ENCODE data around the gene GARS1.
A peak's percentile ranks its signal among the peaks of the same experiment; 100 is the strongest.

The GARS1 gene

DNA sequence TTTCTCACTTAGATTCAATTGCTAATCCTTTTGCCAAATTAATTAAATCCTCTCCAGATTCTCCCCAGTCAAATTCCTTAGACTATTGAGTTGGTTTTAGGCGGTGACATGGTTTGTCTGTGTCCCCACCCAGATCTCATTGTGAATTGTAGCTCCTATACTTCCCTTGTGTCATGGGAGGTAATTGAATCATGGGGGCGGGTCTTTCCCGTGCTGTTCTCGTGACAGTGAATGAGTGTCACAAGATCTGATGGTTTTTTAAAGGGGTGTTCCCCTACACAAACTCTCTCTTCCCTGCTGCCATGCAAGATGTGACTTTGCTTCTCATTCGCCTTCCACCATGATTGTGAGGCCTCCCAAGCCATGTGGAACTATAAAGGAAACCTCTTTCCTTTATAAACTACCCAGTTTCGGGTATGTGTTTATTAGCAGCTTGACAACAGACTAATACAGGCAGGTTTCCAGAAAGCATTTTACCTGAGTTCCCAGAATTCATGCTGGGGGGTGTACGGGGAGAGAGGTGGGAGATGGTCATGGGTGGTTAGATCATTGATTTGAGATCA, 44.7 kb upstream of the GARS1 start:
- H3K27ac ChIP-seq (ENCODE audit: extremely low read depth, low read depth, low read length) = no peak overlapping the region
- CTCF ChIA-PET = interaction anchor here (0.7 to 9.3 kb wide), 13 partner anchors 14 to 276 kb away, joined by 3 to 167 read pairs (median 4); no protein-coding TSS in a partner anchor
- POLR2A ChIA-PET = no interaction called here

DNA sequence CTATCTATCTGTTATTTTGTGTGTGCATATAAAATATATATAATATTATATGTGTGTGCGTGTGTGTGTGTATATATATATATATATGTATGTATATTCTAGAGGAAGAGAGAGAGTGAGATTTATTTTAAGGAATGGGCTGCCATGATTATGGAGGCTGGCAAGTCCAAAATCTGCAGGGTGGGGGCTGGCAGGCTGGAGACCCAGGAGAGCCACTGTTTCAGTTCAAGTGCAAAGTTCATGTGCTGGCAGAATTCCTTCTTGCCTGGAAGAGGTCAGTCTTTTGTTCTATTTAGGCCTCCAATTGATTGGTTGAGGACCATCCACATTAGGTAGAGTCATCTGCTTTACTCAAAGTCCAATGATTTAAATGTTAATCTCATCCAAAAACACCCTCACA, 42.3 kb upstream of the GARS1 start:
- Histone ChIP-seq H3K27ac (ENCODE audit: extremely low read depth, low read depth, low read length) (no peak overlapping the region), H3K4me3 (ENCODE audit: low read depth, low read length) (no peak overlapping the region), H3K4me1 (ENCODE audit: control insufficient read depth, insufficient read depth, low read length) (peaks cover 9% of the 10 kb centered on the region; the same call in 1 of the 2 replicates), H3K9me3 (ENCODE audit: control insufficient read depth, insufficient read depth, low read depth, low read length) (no peaks in the 10 kb centered on the region), H3K36me3 (ENCODE audit: control insufficient read depth in 2 of 2, insufficient read depth in 1 of 2, low read length in 2 of 2) (no peaks in the 10 kb centered on the region)
- ChIA-PET POLR2A (no interaction called here), CTCF (interaction anchor here (1.0 to 9.3 kb wide), 2 partner anchors 11 to 74 kb away, joined by 3 to 167 read pairs; partner anchors contain the start of gene NOD1)
- TF ChIP-seq KLF7 (tag by site-specific recombination; IDR thresholded peaks at IDR 0.05; ENCODE audit: borderline replicate concordance) (no peak), PRDM1 (tag by site-specific recombination; IDR thresholded peaks at IDR 0.05) (no peak), ZNF529 (tag by site-specific recombination; IDR thresholded peaks at IDR 0.05; ENCODE audit: insufficient replicate concordance) (no peak), ZNF561 (tag by site-specific recombination; IDR thresholded peaks at IDR 0.05; ENCODE audit: borderline replicate concordance) (no peak), ZNF184 (tag by site-specific recombination; IDR thresholded peaks at IDR 0.05) (no peak), REPIN1 (tag by site-specific recombination; IDR thresholded peaks at IDR 0.05; ENCODE audit: low read depth) (no peak), FEZF1 (tag by site-specific recombination; IDR thresholded peaks at IDR 0.05) (no peak), ZNF549 (tag by site-specific recombination; IDR thresholded peaks at IDR 0.05) (no peak), MZF1 (tag by site-specific recombination; IDR thresholded peaks at IDR 0.05; ENCODE audit: borderline replicate concordance) (no peak), GLIS2 (tag by site-specific recombination; IDR thresholded peaks at IDR 0.05) (no peak), ZNF112 (tag by site-specific recombination; IDR thresholded peaks at IDR 0.05) (no peak), ZNF19 (tag by site-specific recombination; IDR thresholded peaks at IDR 0.05; ENCODE audit: low read depth) (no peak), ZNF292 (tag by site-specific recombination; IDR thresholded peaks at IDR 0.05; ENCODE audit: borderline replicate concordance, low read depth) (no peak), BCL11A (tag by site-specific recombination; IDR thresholded peaks at IDR 0.05; ENCODE audit: low read depth) (no peak)
- TF ChIP-seq, protein P1, sequence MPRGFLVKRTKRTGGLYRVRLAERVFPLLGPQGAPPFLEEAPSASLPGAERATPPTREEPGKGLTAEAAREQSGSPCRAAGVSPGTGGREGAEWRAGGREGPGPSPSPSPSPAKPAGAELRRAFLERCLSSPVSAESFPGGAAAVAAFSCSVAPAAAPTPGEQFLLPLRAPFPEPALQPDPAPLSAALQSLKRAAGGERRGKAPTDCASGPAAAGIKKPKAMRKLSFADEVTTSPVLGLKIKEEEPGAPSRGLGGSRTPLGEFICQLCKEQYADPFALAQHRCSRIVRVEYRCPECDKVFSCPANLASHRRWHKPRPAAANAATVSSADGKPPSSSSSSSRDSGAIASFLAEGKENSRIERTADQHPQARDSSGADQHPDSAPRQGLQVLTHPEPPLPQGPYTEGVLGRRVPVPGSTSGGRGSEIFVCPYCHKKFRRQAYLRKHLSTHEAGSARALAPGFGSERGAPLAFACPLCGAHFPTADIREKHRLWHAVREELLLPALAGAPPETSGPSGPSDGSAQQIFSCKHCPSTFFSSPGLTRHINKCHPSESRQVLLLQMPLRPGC (tag by site-specific recombination; IDR thresholded peaks at IDR 0.05) = no peak
- TF ChIP-seq, protein P2, sequence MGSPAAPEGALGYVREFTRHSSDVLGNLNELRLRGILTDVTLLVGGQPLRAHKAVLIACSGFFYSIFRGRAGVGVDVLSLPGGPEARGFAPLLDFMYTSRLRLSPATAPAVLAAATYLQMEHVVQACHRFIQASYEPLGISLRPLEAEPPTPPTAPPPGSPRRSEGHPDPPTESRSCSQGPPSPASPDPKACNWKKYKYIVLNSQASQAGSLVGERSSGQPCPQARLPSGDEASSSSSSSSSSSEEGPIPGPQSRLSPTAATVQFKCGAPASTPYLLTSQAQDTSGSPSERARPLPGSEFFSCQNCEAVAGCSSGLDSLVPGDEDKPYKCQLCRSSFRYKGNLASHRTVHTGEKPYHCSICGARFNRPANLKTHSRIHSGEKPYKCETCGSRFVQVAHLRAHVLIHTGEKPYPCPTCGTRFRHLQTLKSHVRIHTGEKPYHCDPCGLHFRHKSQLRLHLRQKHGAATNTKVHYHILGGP (tag by site-specific recombination; IDR thresholded peaks at IDR 0.05) = no peak
- TF ChIP-seq, protein P3, sequence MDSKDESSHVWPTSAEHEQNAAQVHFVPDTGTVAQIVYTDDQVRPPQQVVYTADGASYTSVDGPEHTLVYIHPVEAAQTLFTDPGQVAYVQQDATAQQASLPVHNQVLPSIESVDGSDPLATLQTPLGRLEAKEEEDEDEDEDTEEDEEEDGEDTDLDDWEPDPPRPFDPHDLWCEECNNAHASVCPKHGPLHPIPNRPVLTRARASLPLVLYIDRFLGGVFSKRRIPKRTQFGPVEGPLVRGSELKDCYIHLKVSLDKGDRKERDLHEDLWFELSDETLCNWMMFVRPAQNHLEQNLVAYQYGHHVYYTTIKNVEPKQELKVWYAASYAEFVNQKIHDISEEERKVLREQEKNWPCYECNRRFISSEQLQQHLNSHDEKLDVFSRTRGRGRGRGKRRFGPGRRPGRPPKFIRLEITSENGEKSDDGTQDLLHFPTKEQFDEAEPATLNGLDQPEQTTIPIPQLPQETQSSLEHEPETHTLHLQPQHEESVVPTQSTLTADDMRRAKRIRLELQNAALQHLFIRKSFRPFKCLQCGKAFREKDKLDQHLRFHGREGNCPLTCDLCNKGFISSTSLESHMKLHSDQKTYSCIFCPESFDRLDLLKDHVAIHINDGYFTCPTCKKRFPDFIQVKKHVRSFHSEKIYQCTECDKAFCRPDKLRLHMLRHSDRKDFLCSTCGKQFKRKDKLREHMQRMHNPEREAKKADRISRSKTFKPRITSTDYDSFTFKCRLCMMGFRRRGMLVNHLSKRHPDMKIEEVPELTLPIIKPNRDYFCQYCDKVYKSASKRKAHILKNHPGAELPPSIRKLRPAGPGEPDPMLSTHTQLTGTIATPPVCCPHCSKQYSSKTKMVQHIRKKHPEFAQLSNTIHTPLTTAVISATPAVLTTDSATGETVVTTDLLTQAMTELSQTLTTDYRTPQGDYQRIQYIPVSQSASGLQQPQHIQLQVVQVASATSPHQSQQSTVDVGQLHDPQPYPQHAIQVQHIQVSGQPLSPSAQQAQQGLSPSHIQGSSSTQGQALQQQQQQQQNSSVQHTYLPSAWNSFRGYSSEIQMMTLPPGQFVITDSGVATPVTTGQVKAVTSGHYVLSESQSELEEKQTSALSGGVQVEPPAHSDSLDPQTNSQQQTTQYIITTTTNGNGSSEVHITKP (tag by site-specific recombination; IDR thresholded peaks at IDR 0.05) = no peak

More for the DNA sequence above, 44.7 kb upstream of the GARS1 start:
- Histone ChIP-seq H3K9me3 (ENCODE audit: control insufficient read depth, insufficient read depth, low read depth, low read length) (no peaks in the 10 kb centered on the region), H3K4me3 (ENCODE audit: low read depth, low read length) (no peak overlapping the region), H3K36me3 (ENCODE audit: control insufficient read depth in 2 of 2, insufficient read depth in 1 of 2, low read length in 2 of 2) (no peaks in the 10 kb centered on the region), H3K4me1 (ENCODE audit: control insufficient read depth, insufficient read depth, low read length) (peaks cover 8% of the 10 kb centered on the region; the same call in 1 of the 2 replicates)
- peak; percentile 38; the same call in 1 of the 2 replicates for TF ChIP-seq KLF1 (tag by site-specific recombination; IDR thresholded peaks at IDR 0.05)
- TF ChIP-seq, protein P4, sequence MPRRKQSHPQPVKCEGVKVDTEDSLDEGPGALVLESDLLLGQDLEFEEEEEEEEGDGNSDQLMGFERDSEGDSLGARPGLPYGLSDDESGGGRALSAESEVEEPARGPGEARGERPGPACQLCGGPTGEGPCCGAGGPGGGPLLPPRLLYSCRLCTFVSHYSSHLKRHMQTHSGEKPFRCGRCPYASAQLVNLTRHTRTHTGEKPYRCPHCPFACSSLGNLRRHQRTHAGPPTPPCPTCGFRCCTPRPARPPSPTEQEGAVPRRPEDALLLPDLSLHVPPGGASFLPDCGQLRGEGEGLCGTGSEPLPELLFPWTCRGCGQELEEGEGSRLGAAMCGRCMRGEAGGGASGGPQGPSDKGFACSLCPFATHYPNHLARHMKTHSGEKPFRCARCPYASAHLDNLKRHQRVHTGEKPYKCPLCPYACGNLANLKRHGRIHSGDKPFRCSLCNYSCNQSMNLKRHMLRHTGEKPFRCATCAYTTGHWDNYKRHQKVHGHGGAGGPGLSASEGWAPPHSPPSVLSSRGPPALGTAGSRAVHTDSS (tag by site-specific recombination; IDR thresholded peaks at IDR 0.05) = no peak
